ENCODE data around the gene PLCE1. TPM values are rescaled to one million over a fixed set of nuclear protein-coding genes. Genes with fewer than 3 reads are reported as not detected.

The PLCE1 gene
- total and polyA plus RNA-seq, 2 donors (not counting 3 experiments of a cell fraction or from before 2014, with no cell fraction given): 0.01 to 0.04 TPM

- CTCF ChIA-PET: no interaction called here
- TF ChIP-seq EZH2 (IDR thresholded peaks at IDR 0.05; ENCODE audit: borderline replicate concordance, low read depth, low read length, severe bottlenecking): no peak
- no peak for TF ChIP-seq MYC (IDR thresholded peaks at IDR 0.05; ENCODE audit: low read depth, low read length)
- no peak for TF ChIP-seq MAX (IDR thresholded peaks at IDR 0.05; ENCODE audit: insufficient read depth, insufficient read length)
- TF ChIP-seq POLR2AphosphoS5 (IDR thresholded peaks at IDR 0.05; ENCODE audit: insufficient read depth, low read depth, low read length): no peak
- TF ChIP-seq FOS (IDR thresholded peaks at IDR 0.05; ENCODE audit: borderline replicate concordance, insufficient read depth, low read length): no peak
- TF ChIP-seq GATA2 (IDR thresholded peaks at IDR 0.05; ENCODE audit: insufficient read depth, insufficient read length, low read depth, low read length): no peak
- TF ChIP-seq POLR2A (IDR thresholded peaks at IDR 0.05; ENCODE audit: low read depth, low read length): no peak
- TF ChIP-seq CTCF (IDR thresholded peaks at IDR 0.05; ENCODE audit: extremely low read depth in 1 of 2, insufficient read depth in 1 of 2, low read depth in 1 of 2, low read length in 2 of 2): no peak
- no peak for TF ChIP-seq JUN (IDR thresholded peaks at IDR 0.05; ENCODE audit: borderline replicate concordance, insufficient read depth, insufficient read length, low read depth)
- Histone ChIP-seq H3K4me1 (ENCODE audit: control insufficient read depth, extremely low read depth, insufficient read depth, low read length) (no peaks in the 10 kb centered on the region), H4K20me1 (replicated peaks; ENCODE audit: control insufficient read depth, extremely low read depth, insufficient read depth, low read length) (no peaks in the 10 kb centered on the region), H3K79me2 (ENCODE audit: control insufficient read depth, insufficient read depth, low read length) (no peaks in the 10 kb centered on the region), H3K9me3 (replicated peaks; ENCODE audit: control insufficient read depth, insufficient read depth, low read length) (no peaks in the 10 kb centered on the region), H3K9ac (replicated peaks; ENCODE audit: extremely low read depth, insufficient read depth, low read length) (no peak overlapping the region), H3K9me1 (replicated peaks; ENCODE audit: control insufficient read depth, extremely low read depth, insufficient read depth, low read length) (no peaks in the 10 kb centered on the region), H3K27me3 (ENCODE audit: control insufficient read depth in 2 of 2, insufficient read depth in 2 of 2, low read length in 2 of 2) (peaks cover under 1 to 4% of the 10 kb centered on the region in 2 experiments), H3K4me3 (replicated peaks in 1 of 3; ENCODE audit: insufficient read depth in 1 of 3, low read depth in 1 of 3, low read length in 3 of 3) (no peak overlapping the region), H3K4me2 (ENCODE audit: insufficient read depth, low read length) (no peak overlapping the region), H2AFZ (ENCODE audit: low read depth, low read length) (no peak overlapping the region), H3K27ac (ENCODE audit: insufficient read depth, low read depth, low read length) (no peak overlapping the region), H3K36me3 (ENCODE audit: control insufficient read depth in 2 of 2, extremely low read depth in 1 of 2, insufficient read depth in 2 of 2, low read length in 2 of 2) (no peaks in the 10 kb centered on the region)
- intact Hi-C loops (cut with micrococcal nuclease) (no loop called here), dilution Hi-C loops (cut with MboI; ENCODE audit: extremely low pct_ligation_motif_present, low sequenced_read_pairs) (no loop called here)
- POLR2A ChIA-PET: no interaction called here
- BruUV-seq (replicated peaks): no TSS peak
- DNase-seq (ENCODE audit: low read depth, low spot score): no peak
- no peak for FAIRE-seq
These were observed 7.7 kb downstream of the PLCE1 start for GRCh38 chr10:94001416-94001810.

All from endothelial cell of umbilical vein (primary cell).